ENCODE measurements around the gene CPXM1. TPM values are rescaled to one million over a fixed set of nuclear protein-coding genes. Genes with fewer than 3 reads are reported as not detected.

The CPXM1 gene
- total RNA-seq, 1 donor from 2014 or later: 155 TPM

DNA sequence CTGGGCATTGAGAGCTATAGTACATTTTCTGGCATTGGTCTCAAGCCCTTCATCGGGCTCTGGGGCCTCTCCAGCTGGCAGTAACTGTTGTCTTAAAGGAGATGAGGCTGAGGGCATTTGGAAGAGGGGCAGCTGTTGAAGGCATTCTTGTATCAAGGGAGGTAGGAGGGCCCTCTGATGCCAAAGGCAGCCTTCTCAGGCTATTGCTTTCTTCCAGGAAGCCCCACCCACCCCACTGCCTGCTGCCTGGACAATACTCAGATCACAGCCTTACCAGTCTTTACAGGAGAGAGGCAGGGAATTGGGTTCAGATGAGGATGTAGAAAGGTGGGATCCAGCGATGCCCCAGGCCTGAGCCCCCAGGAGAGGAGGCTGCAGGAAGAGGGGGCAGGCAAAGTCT lies 46.0 kb downstream of the CPXM1 start:
- Mint-ChIP-seq H3K4me3 (peak overlapping the region; percentile 17), H3K4me1 (peaks cover 22% of the 10 kb centered on the region), H3K27ac (no peak overlapping the region), H3K9me3 (no peaks in the 10 kb centered on the region), H3K36me3 (peaks cover 3% of the 10 kb centered on the region), H3K27me3 (ENCODE audit: low read depth) (peaks cover 72% of the 10 kb centered on the region)
- TF ChIP-seq, protein P1, sequence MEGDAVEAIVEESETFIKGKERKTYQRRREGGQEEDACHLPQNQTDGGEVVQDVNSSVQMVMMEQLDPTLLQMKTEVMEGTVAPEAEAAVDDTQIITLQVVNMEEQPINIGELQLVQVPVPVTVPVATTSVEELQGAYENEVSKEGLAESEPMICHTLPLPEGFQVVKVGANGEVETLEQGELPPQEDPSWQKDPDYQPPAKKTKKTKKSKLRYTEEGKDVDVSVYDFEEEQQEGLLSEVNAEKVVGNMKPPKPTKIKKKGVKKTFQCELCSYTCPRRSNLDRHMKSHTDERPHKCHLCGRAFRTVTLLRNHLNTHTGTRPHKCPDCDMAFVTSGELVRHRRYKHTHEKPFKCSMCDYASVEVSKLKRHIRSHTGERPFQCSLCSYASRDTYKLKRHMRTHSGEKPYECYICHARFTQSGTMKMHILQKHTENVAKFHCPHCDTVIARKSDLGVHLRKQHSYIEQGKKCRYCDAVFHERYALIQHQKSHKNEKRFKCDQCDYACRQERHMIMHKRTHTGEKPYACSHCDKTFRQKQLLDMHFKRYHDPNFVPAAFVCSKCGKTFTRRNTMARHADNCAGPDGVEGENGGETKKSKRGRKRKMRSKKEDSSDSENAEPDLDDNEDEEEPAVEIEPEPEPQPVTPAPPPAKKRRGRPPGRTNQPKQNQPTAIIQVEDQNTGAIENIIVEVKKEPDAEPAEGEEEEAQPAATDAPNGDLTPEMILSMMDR (IDR thresholded peaks at IDR 0.05; ENCODE audit: unreplicated experiment): no peak
- DNase-seq (ENCODE audit: low spot score in 2 of 2, unreplicated experiment in 2 of 2): no peak

DNA sequence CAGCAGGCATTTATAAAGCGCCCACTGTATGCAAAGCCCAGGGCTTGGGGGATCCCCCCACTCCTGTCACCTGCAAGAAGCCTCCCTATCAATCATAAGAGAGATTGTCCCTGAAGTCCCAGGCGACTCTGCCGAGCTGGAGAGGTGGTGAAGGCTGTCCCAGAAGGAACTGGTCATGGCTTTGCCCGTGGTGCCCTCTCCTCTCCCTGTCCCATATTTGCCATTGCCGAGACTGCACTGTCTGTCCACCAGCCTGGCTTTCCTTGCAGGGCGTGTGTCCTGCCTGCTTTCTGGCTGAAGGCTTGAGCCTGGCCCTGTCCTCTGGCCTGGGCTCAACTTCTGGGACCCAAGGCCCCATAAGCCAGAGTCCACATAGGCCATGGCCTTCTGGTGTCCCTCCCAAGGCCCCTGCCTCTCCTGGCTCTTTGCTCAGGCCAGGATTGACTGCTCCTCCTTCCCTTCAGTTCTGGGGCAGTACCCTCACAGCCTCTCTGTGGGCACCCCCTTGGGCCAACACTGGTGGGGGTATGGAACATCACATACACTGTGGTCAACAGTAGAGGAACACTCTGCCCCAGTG lies 46.9 kb downstream of the CPXM1 start:
- DNase-seq (ENCODE audit: low spot score in 2 of 2, unreplicated experiment in 2 of 2): no peak
- H3K4me1 Mint-ChIP-seq: peaks cover 22% of the 10 kb centered on the region
- peaks cover 3% of the 10 kb centered on the region for H3K36me3 Mint-ChIP-seq
- H3K4me3 Mint-ChIP-seq: peak overlapping the region; percentile 70
- TF ChIP-seq, protein P1 (IDR thresholded peaks at IDR 0.05; ENCODE audit: unreplicated experiment): no peak
- H3K27ac Mint-ChIP-seq: no peak overlapping the region
- no peaks in the 10 kb centered on the region for H3K9me3 Mint-ChIP-seq
- H3K27me3 Mint-ChIP-seq (ENCODE audit: low read depth): peaks cover 80% of the 10 kb centered on the region

DNA sequence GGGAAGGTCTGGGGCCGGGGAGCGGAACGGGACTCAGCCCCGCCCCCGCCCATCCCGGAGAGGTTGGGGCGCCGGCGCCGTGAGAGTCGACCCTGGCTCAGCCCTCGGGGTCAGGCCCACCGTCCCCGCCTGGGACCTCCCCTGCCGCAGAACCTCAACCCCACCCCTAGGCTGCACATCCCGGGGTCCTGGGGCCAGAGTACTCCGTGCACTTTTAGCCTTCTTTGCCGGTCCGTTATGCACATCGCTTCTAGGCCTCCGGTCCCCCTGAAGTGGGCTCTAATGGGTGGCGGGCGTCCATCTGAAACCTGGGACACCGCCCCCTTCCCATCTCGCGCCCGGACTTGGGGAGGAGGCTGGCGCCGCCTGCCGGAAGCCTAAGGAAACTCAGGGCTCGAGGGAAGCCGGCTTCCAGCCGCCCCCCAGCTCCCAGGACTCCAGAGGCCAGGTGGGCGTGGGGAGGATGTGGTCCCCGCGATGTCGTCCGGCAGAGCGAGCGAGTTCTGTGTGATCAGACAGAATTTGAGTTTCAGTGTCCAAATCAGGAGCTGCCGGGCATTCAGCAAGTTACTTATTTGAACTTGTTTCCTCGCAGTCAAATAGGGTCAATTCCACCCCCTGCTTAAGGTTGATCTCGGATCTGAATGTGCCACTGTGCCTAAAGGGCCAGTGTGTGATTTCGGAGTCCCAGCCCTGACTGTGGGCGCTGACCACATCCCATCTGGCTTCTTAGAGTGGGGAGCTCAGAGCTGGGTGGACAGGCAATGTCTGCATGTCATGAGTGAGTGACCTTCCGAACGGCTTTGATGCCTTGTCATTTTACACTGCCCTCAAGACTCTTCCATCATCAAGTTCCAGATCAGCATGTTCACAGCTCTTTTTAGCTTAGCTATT lies 47.6 kb downstream of the CPXM1 start:
- peaks cover 85% of the 10 kb centered on the region for H3K27me3 Mint-ChIP-seq (ENCODE audit: low read depth)
- H3K4me1 Mint-ChIP-seq: peaks cover 22% of the 10 kb centered on the region
- peak overlapping the region; percentile 70 for H3K4me3 Mint-ChIP-seq
- no peaks in the 10 kb centered on the region for H3K9me3 Mint-ChIP-seq
- peaks cover 3% of the 10 kb centered on the region for H3K36me3 Mint-ChIP-seq
- TF ChIP-seq, protein P1 (IDR thresholded peaks at IDR 0.05; ENCODE audit: unreplicated experiment): peak; percentile 73
- DNase-seq (ENCODE audit: low spot score in 2 of 2, unreplicated experiment in 2 of 2): peak in 1 of 2 experiments; percentile 60
- no peak overlapping the region for H3K27ac Mint-ChIP-seq

DNA sequence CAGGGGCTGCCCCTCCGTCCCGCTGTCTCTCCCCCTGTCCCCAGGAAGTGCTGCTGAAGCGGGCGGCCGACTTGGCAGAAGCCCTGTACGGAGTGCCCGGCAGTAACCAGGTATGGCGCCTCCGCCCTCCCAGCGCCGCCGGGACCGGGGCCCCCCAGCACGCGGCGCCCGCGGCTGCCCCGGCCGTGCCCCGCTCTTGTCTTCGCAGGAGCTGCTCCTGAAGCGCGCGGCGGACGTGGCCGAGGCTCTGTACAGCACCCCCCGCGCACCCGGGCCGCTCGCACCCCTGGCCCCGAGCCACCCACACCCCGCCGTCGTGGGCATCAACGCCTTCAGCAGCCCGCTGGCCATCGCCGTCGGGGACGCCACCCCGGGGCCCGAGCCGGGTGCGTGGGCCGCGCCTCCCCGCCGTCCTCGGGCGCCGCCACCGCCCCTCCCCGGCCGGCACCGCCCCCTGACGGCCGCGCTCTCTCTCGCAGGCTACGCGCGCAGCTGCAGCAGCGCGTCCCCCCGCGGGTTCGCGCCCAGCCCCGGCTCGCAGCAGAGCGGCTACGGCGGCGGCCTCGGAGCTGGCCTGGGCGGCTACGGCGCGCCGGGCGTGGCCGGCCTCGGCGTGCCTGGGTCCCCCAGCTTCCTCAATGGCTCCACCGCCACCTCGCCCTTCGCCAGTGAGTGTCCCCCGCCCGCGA lies 48.4 kb downstream of the CPXM1 start:
- Mint-ChIP-seq H3K9me3 (no peaks in the 10 kb centered on the region), H3K27ac (no peak overlapping the region)

DNA sequence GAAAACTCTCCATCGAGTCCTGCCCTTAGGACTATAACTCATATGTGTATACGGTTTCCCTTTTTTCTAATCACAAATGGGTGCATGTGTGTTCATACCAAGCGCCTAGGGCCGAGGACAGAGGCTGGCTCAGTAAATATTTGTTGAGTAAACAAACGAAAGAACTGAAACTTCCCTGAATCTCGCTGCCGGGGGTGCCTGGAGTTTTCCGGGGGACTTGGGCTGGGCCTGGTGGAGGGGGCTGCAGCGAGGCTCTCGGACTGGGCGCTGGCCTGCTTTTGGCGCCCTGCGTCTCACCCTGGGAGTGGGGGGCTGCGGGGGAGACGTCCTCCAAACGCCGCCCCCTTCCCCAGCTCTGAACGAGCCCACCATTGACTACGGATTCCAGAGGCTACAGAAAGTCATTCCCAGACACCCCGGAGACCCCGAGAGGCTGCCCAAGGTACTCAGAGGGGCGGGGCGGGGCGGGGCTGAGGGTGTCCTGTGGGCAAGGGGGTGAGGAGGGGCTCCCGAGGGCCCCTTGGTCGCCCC lies 49.0 kb downstream of the CPXM1 start:
- Mint-ChIP-seq H3K27ac (no peak overlapping the region), H3K27me3 (ENCODE audit: low read depth) (peaks cover 90% of the 10 kb centered on the region), H3K4me3 (peak overlapping the region; percentile 43), H3K9me3 (no peaks in the 10 kb centered on the region), H3K4me1 (peaks cover 22% of the 10 kb centered on the region), H3K36me3 (peaks cover 3% of the 10 kb centered on the region)
- TF ChIP-seq, protein P1 (IDR thresholded peaks at IDR 0.05; ENCODE audit: unreplicated experiment): no peak
- no peak for DNase-seq (ENCODE audit: low spot score in 2 of 2, unreplicated experiment in 2 of 2)

More for the DNA sequence above, 48.4 kb downstream of the CPXM1 start:
- Mint-ChIP-seq H3K27me3 (ENCODE audit: low read depth) (peaks cover 90% of the 10 kb centered on the region), H3K4me1 (peaks cover 22% of the 10 kb centered on the region), H3K36me3 (peaks cover 3% of the 10 kb centered on the region), H3K4me3 (no peak overlapping the region)
- DNase-seq (ENCODE audit: low spot score in 2 of 2, unreplicated experiment in 2 of 2): no peak
- TF ChIP-seq, protein P1 (IDR thresholded peaks at IDR 0.05; ENCODE audit: unreplicated experiment): no peak

All from mesothelial cell of epicardium (in vitro differentiated cells).